ENCODE results near the gene KAT2A. TPM values are rescaled to one million over a fixed set of nuclear protein-coding genes. Genes with fewer than 3 reads are reported as not detected.

The KAT2A gene
- total RNA-seq, 1 donor from 2014 or later = 13.1 TPM

DNA sequence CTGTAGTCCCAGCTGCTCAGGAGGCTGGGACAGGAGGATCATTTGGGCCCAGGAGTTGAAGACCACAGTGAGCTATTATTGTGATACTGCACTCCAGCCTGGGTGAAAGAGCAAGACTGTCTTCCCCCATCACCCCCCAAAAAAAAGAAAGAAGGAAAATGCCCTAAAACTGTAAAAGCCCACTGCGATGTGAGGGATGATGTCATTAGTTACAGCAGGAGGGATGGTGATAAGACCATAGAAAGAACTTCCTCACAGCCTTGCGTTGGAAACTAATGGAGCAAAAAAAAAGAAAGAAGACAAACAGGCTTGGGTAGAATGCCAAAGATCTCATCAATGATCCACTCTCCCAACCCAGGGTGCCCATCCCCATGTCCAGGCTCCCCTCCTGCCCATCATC lies 41.6 kb downstream of the KAT2A start:
- TF ChIP-seq, protein P1, sequence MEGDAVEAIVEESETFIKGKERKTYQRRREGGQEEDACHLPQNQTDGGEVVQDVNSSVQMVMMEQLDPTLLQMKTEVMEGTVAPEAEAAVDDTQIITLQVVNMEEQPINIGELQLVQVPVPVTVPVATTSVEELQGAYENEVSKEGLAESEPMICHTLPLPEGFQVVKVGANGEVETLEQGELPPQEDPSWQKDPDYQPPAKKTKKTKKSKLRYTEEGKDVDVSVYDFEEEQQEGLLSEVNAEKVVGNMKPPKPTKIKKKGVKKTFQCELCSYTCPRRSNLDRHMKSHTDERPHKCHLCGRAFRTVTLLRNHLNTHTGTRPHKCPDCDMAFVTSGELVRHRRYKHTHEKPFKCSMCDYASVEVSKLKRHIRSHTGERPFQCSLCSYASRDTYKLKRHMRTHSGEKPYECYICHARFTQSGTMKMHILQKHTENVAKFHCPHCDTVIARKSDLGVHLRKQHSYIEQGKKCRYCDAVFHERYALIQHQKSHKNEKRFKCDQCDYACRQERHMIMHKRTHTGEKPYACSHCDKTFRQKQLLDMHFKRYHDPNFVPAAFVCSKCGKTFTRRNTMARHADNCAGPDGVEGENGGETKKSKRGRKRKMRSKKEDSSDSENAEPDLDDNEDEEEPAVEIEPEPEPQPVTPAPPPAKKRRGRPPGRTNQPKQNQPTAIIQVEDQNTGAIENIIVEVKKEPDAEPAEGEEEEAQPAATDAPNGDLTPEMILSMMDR (conservative IDR thresholded peaks at IDR 0.05; ENCODE audit: low read depth, low read length) = no peak
- no peak overlapping the region for H3K4me3 ChIP-seq (ENCODE audit: low read depth, low read length)
- no peak for DNase-seq (ENCODE audit: low read depth)

- no peak overlapping the region for H3K4me3 ChIP-seq (ENCODE audit: low read depth, low read length)
- TF ChIP-seq, protein P1 (conservative IDR thresholded peaks at IDR 0.05; ENCODE audit: low read depth, low read length) = no peak
- no peak for DNase-seq (ENCODE audit: low read depth)
Observed at GRCh38 chr17:42078396-42079043, 42.6 kb downstream of the KAT2A start.

GRCh38 chr17:42077755-42078154 lies 43.4 kb downstream of the KAT2A start:
- no peak overlapping the region for H3K4me3 ChIP-seq (ENCODE audit: low read depth, low read length)
- DNase-seq (ENCODE audit: low read depth) = no peak
- TF ChIP-seq, protein P1 (conservative IDR thresholded peaks at IDR 0.05; ENCODE audit: low read depth, low read length) = no peak

GRCh38 chr17:42076797-42077559 lies 44.2 kb downstream of the KAT2A start:
- no peak for DNase-seq (ENCODE audit: low read depth)
- no peak overlapping the region for H3K4me3 ChIP-seq (ENCODE audit: low read depth, low read length)
- TF ChIP-seq, protein P1 (conservative IDR thresholded peaks at IDR 0.05; ENCODE audit: low read depth, low read length) = no peak

GRCh38 chr17:42075789-42076188 lies 45.4 kb downstream of the KAT2A start:
- DNase-seq (ENCODE audit: low read depth) = no peak
- TF ChIP-seq, protein P1 (conservative IDR thresholded peaks at IDR 0.05; ENCODE audit: low read depth, low read length) = no peak
- no peak overlapping the region for H3K4me3 ChIP-seq (ENCODE audit: low read depth, low read length)

- DNase-seq (ENCODE audit: low read depth) = no peak
- H3K4me3 ChIP-seq (ENCODE audit: low read depth, low read length) = peak overlapping the region; percentile 10
- TF ChIP-seq, protein P1 (conservative IDR thresholded peaks at IDR 0.05; ENCODE audit: low read depth, low read length) = no peak
Observed at GRCh38 chr17:42072323-42073187, 48.6 kb downstream of the KAT2A start.

All from epithelial cell of proximal tubule (primary cell).